GM12891 (cell line): ENCODE data around the gene MAGI1.

Source experiments
- PAX5 ChIP-seq: IDR thresholded peaks from 2 replicates; pipeline ENCODE4 v1.6.1; 2011; ENCODE audit warnings: low read length, moderate library complexity, mild to moderate bottlenecking; ENCODE audit not compliant: insufficient read depth, severe bottlenecking
- POLR2A ChIP-seq: IDR thresholded peaks from 2 replicates; pipeline ENCODE4 v1.6.1; 2011; ENCODE audit warnings: low read depth, low read length, control low read depth
- POLR2AphosphoS5 ChIP-seq: IDR thresholded peaks from 2 replicates; pipeline ENCODE4 v1.6.1; 2011; ENCODE audit warnings: low read depth, low read length, control low read depth
- POU2F2 ChIP-seq: IDR thresholded peaks from 2 replicates; pipeline ENCODE4 v1.6.1; 2011; ENCODE audit warnings: low read depth, mild to moderate bottlenecking, control low read depth, low read length, moderate library complexity
- SPI1 ChIP-seq: IDR thresholded peaks from 2 replicates; pipeline ENCODE4 v1.6.1; 2011; ENCODE audit warnings: low read depth, low read length, control low read depth
- TAF1 ChIP-seq: IDR thresholded peaks from 2 replicates; pipeline ENCODE4 v1.6.1; 2011; ENCODE audit warnings: low read depth, low read length, control low read depth

DNA sequence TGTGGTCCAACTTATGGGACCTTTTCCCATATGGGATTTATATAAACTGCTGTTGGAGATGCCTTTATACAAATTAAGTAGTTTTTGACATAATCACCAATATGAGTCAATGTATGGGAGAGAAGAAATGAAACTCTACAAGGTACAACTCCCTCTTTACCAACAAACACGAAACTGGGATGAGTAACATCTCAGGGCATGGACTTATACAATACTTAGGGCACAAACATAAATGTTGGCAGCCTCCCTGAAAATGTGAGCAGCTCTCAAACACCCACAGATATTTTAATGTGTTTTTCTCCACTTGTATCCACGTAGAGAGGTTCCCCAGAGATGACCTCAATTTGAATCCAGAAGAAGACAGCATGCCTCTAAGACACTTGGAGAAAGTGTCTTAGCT is 161.6 kb downstream of the MAGI1 start:
- TF ChIP-seq TAF1 (no peak), POLR2AphosphoS5 (no peak), POLR2A (no peak), SPI1 (no peak), PAX5 (no peak), POU2F2 (no peak)
